ENCODE results near the gene ADAMTS13. TPM values are rescaled to one million over a fixed set of nuclear protein-coding genes. Genes with fewer than 3 reads are reported as not detected.

ADAMTS13 gene
- total RNA-seq, 1 donor from 2014 or later: 17.8 TPM

DNA sequence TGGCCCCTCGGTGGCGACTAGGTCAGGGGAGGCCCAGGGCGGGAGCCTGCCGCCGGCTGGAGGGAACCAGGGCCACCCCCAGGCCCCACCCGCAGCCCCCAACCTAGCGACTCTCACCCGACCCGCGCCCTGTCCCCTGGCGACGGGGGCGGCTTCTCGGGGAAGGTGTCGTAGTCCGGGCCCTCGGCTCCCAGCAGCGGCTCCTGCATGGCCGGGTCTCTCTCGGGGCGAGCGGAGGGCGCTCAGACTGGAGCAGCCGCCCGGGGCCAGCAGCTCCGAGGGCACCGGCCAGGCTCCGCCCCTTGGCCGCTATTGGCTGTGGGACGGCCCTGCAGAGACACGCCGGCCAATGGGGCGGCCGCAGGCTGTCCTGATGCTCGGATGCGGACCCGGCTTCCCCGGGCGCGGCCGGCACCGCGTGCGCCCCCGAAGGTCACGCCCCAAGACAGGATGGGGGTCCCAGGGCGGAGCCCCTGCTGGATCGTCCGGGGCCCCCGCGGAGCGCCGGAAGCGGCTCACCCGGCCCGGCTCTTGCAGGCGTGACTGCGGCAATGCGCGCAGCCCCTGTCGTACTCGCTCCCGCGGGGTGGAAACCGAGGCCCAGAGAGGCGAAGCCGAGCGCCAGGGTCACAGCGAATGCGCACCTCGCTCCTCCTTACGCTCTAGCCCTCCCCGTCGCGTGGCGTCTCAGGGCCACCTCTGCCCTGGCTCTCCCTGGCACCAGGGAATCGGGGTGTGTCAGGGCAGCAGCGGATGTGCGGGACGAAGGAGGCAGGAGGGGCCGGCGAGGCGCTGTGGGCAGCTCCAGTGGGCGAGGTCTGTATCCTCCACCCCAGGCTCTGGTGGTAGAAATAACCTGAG, 56.9 kb downstream of the ADAMTS13 start, which contains the start of gene SLC2A6:
SLC2A6 (minus strand) TSS at position 249 of the 861 bp plus-strand sequence; CDS start at position 209, 40 bp downstream.
- TF ChIP-seq, protein P1, sequence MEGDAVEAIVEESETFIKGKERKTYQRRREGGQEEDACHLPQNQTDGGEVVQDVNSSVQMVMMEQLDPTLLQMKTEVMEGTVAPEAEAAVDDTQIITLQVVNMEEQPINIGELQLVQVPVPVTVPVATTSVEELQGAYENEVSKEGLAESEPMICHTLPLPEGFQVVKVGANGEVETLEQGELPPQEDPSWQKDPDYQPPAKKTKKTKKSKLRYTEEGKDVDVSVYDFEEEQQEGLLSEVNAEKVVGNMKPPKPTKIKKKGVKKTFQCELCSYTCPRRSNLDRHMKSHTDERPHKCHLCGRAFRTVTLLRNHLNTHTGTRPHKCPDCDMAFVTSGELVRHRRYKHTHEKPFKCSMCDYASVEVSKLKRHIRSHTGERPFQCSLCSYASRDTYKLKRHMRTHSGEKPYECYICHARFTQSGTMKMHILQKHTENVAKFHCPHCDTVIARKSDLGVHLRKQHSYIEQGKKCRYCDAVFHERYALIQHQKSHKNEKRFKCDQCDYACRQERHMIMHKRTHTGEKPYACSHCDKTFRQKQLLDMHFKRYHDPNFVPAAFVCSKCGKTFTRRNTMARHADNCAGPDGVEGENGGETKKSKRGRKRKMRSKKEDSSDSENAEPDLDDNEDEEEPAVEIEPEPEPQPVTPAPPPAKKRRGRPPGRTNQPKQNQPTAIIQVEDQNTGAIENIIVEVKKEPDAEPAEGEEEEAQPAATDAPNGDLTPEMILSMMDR (IDR thresholded peaks at IDR 0.05; ENCODE audit: unreplicated experiment): no peak
- peak; percentile 82 for DNase-seq (ENCODE audit: low spot score, unreplicated experiment)
- H3K4me3 Mint-ChIP-seq (ENCODE audit: low read depth): peak within 1 kb of the TSS; percentile 53
- no peaks in the 10 kb centered on the region for H3K36me3 Mint-ChIP-seq (ENCODE audit: insufficient read depth)
- H3K27me3 Mint-ChIP-seq: peaks cover 37% of the 10 kb centered on the region
- no peak within 1 kb of the TSS for H3K27ac Mint-ChIP-seq
- no peaks in the 10 kb centered on the region for H3K4me1 Mint-ChIP-seq (ENCODE audit: low read depth)
- no peaks in the 10 kb centered on the region for H3K9me3 Mint-ChIP-seq (ENCODE audit: low read depth)

- Mint-ChIP-seq H3K36me3 (ENCODE audit: insufficient read depth) (no peaks in the 10 kb centered on the region), H3K4me3 (ENCODE audit: low read depth) (no peak overlapping the region)
Observed at GRCh38 chr9:133483611-133484010, 61.4 kb downstream of the ADAMTS13 start.

DNA sequence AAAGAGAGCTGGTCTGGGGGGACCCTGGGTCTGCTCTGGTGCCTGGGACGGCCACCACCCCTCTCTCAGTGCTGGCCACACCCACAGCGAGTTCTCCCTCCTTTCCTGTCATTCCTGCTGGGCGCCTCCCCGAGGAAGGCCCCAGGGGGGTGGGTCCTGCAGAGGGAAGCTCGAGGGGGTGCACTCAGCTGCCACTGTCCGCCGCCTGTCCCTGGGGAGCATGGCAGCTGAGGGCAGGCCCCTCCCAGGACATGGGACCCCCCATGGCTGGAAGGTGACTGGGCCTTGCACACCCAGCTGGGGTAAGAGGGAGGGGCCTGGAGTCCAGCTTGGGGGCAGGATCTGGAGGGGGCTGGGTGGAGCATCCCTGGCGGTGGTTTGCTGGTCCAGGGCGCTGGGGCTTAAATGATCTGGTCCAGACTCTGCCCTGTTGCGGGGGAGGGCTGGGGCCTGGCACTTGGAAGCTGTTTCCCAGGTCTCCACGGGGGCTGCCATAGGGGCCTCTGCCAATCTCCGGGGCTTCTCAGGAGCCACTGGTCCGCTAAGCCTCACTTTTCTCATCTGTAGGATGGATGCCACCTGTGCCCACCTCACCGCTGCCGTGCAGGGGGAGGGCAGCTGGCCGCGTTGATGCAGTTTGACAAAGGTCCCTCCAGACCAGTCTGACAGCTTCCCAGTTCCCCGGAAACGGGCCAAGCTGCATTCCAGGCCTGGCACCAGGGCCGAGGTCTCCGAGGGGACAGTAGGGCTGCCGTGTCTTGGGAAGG, 62.7 kb downstream of the ADAMTS13 start:
- no peak overlapping the region for H3K27ac Mint-ChIP-seq
- TF ChIP-seq, protein P1 (IDR thresholded peaks at IDR 0.05; ENCODE audit: unreplicated experiment): no peak
- H3K4me3 Mint-ChIP-seq (ENCODE audit: low read depth): no peak overlapping the region
- H3K4me1 Mint-ChIP-seq (ENCODE audit: low read depth): no peaks in the 10 kb centered on the region
- H3K27me3 Mint-ChIP-seq: peaks cover 36% of the 10 kb centered on the region
- no peaks in the 10 kb centered on the region for H3K36me3 Mint-ChIP-seq (ENCODE audit: insufficient read depth)
- no peaks in the 10 kb centered on the region for H3K9me3 Mint-ChIP-seq (ENCODE audit: low read depth)
- DNase-seq (ENCODE audit: low spot score, unreplicated experiment): no peak

More at GRCh38 chr9:133483611-133484010, 61.4 kb downstream of the ADAMTS13 start:
- DNase-seq (ENCODE audit: low spot score, unreplicated experiment): no peak
- TF ChIP-seq, protein P1 (IDR thresholded peaks at IDR 0.05; ENCODE audit: unreplicated experiment): no peak
- H3K27me3 Mint-ChIP-seq: peaks cover 37% of the 10 kb centered on the region
- H3K9me3 Mint-ChIP-seq (ENCODE audit: low read depth): no peaks in the 10 kb centered on the region
- no peak overlapping the region for H3K27ac Mint-ChIP-seq
- H3K4me1 Mint-ChIP-seq (ENCODE audit: low read depth): no peaks in the 10 kb centered on the region

- no peak for DNase-seq (ENCODE audit: low spot score, unreplicated experiment)
- H3K9me3 Mint-ChIP-seq (ENCODE audit: low read depth): no peaks in the 10 kb centered on the region
- no peak overlapping the region for H3K27ac Mint-ChIP-seq
- peaks cover 31% of the 10 kb centered on the region for H3K27me3 Mint-ChIP-seq
- H3K4me1 Mint-ChIP-seq (ENCODE audit: low read depth): no peaks in the 10 kb centered on the region
- H3K4me3 Mint-ChIP-seq (ENCODE audit: low read depth): no peak overlapping the region
- TF ChIP-seq, protein P1 (IDR thresholded peaks at IDR 0.05; ENCODE audit: unreplicated experiment): no peak
- H3K36me3 Mint-ChIP-seq (ENCODE audit: insufficient read depth): no peaks in the 10 kb centered on the region
Observed at GRCh38 chr9:133485531-133486260, 63.5 kb downstream of the ADAMTS13 start.

- Mint-ChIP-seq H3K27me3 (peaks cover 22% of the 10 kb centered on the region), H3K4me1 (ENCODE audit: low read depth) (no peaks in the 10 kb centered on the region), H3K27ac (no peak overlapping the region), H3K4me3 (ENCODE audit: low read depth) (no peak overlapping the region), H3K9me3 (ENCODE audit: low read depth) (no peaks in the 10 kb centered on the region), H3K36me3 (ENCODE audit: insufficient read depth) (no peaks in the 10 kb centered on the region)
- DNase-seq (ENCODE audit: low spot score, unreplicated experiment): no peak
- TF ChIP-seq, protein P1 (IDR thresholded peaks at IDR 0.05; ENCODE audit: unreplicated experiment): no peak
Observed at GRCh38 chr9:133487331-133487725, 65.2 kb downstream of the ADAMTS13 start.

All from progenitor cell of endocrine pancreas (in vitro differentiated cells).